ENCODE results near the gene CCHCR1. TPM values are rescaled to one million over a fixed set of nuclear protein-coding genes. Genes with fewer than 3 reads are reported as not detected.
A peak's percentile ranks its signal among the peaks of the same experiment; 100 is the strongest.

Gene CCHCR1
- total and polyA plus RNA-seq, 2 of the 13 experiments (the other 11 are each of a cell fraction or from before 2014, with no cell fraction given), result 14.6 to 28.2 TPM

DNA sequence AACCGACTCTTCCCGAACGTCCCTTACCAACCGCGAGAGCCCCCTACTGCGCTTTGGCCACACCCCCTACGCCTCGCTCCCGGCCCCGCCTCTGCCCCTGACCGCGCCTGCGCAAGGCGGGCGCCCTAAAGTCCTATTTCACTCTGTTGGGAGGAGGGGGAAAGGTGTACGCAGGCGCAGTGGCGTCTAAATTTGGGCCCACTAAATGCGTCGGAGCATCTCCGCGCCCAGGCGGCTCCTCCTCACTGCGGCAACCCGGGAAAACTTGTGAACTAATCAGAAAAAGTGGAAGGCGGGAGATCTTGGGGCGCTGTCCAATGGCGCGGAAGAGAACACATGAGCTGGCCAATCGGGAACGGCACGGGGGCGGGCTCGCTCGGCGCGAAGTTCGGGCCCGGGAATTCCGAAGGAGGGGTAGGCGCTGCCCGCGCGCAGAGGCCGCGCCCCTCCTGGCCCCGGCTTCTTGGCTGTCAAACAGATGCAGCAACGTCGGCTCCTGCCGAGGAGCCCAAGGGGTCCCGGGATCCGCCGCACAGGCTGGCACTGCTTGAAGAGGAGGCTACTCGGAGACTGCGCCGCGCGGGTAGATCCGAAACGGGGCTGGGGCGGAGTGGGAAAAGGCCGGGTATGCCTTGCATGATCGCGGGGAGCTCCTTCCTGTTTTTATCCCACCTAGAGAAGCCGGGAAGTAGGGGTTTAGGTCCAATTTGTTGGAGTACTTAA lies 699 bp upstream of the CCHCR1 start, which contains the start of gene TCF19 (continued):
- TF ChIP-seq, protein P1, sequence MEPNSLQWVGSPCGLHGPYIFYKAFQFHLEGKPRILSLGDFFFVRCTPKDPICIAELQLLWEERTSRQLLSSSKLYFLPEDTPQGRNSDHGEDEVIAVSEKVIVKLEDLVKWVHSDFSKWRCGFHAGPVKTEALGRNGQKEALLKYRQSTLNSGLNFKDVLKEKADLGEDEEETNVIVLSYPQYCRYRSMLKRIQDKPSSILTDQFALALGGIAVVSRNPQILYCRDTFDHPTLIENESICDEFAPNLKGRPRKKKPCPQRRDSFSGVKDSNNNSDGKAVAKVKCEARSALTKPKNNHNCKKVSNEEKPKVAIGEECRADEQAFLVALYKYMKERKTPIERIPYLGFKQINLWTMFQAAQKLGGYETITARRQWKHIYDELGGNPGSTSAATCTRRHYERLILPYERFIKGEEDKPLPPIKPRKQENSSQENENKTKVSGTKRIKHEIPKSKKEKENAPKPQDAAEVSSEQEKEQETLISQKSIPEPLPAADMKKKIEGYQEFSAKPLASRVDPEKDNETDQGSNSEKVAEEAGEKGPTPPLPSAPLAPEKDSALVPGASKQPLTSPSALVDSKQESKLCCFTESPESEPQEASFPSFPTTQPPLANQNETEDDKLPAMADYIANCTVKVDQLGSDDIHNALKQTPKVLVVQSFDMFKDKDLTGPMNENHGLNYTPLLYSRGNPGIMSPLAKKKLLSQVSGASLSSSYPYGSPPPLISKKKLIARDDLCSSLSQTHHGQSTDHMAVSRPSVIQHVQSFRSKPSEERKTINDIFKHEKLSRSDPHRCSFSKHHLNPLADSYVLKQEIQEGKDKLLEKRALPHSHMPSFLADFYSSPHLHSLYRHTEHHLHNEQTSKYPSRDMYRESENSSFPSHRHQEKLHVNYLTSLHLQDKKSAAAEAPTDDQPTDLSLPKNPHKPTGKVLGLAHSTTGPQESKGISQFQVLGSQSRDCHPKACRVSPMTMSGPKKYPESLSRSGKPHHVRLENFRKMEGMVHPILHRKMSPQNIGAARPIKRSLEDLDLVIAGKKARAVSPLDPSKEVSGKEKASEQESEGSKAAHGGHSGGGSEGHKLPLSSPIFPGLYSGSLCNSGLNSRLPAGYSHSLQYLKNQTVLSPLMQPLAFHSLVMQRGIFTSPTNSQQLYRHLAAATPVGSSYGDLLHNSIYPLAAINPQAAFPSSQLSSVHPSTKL (CRISPR knock-in tag; IDR thresholded peaks at IDR 0.05), result peak; percentile 45; the same call in 1 of the 2 replicates
- no peak for TF ChIP-seq RXRA (CRISPR knock-in tag; IDR thresholded peaks at IDR 0.05)
- TF ChIP-seq PITX1 (CRISPR knock-in tag; IDR thresholded peaks at IDR 0.05), result no peak; the same call in 1 of the 2 replicates
- peak; percentile 40; the same call in 1 of the 2 replicates for TF ChIP-seq KMT2B (CRISPR knock-in tag; IDR thresholded peaks at IDR 0.05)
- TF ChIP-seq, protein P2, sequence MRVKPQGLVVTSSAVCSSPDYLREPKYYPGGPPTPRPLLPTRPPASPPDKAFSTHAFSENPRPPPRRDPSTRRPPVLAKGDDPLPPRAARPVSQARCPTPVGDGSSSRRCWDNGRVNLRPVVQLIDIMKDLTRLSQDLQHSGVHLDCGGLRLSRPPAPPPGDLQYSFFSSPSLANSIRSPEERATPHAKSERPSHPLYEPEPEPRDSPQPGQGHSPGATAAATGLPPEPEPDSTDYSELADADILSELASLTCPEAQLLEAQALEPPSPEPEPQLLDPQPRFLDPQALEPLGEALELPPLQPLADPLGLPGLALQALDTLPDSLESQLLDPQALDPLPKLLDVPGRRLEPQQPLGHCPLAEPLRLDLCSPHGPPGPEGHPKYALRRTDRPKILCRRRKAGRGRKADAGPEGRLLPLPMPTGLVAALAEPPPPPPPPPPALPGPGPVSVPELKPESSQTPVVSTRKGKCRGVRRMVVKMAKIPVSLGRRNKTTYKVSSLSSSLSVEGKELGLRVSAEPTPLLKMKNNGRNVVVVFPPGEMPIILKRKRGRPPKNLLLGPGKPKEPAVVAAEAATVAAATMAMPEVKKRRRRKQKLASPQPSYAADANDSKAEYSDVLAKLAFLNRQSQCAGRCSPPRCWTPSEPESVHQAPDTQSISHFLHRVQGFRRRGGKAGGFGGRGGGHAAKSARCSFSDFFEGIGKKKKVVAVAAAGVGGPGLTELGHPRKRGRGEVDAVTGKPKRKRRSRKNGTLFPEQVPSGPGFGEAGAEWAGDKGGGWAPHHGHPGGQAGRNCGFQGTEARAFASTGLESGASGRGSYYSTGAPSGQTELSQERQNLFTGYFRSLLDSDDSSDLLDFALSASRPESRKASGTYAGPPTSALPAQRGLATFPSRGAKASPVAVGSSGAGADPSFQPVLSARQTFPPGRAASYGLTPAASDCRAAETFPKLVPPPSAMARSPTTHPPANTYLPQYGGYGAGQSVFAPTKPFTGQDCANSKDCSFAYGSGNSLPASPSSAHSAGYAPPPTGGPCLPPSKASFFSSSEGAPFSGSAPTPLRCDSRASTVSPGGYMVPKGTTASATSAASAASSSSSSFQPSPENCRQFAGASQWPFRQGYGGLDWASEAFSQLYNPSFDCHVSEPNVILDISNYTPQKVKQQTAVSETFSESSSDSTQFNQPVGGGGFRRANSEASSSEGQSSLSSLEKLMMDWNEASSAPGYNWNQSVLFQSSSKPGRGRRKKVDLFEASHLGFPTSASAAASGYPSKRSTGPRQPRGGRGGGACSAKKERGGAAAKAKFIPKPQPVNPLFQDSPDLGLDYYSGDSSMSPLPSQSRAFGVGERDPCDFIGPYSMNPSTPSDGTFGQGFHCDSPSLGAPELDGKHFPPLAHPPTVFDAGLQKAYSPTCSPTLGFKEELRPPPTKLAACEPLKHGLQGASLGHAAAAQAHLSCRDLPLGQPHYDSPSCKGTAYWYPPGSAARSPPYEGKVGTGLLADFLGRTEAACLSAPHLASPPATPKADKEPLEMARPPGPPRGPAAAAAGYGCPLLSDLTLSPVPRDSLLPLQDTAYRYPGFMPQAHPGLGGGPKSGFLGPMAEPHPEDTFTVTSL (CRISPR knock-in tag; IDR thresholded peaks at IDR 0.05; ENCODE audit: borderline replicate concordance), result no peak
- peak; percentile 80; the same call in 1 of the 2 replicates for TF ChIP-seq ZNF761 (CRISPR knock-in tag; conservative IDR thresholded peaks at IDR 0.05)
- no peak for TF ChIP-seq ZNF672 (CRISPR knock-in tag; IDR thresholded peaks at IDR 0.05)
- TF ChIP-seq ZNF772 (CRISPR knock-in tag; IDR thresholded peaks at IDR 0.05), result 0 out of 2 replicates have a peak, but pooled peaks have one; percentile 87
- TF ChIP-seq GATAD1 (CRISPR knock-in tag; IDR thresholded peaks at IDR 0.05), result peak; percentile 68
- TF ChIP-seq, protein P3, sequence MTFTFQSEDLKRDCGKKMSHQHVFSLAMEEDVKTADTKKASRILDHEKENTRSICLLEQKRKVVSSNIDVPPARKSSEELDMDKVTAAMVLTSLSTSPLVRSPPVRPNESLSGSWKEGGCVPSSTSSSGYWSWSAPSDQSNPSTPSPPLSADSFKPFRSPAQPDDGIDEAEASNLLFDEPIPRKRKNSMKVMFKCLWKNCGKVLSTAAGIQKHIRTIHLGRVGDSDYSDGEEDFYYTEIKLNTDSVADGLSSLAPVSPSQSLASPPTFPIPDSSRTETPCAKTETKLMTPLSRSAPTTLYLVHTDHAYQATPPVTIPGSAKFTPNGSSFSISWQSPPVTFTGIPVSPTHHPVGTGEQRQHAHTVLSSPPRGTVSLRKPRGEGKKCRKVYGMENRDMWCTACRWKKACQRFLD (CRISPR knock-in tag; IDR thresholded peaks at IDR 0.05; ENCODE audit: borderline replicate concordance), result peak; percentile 94; the same call in 1 of the 2 replicates
- TF ChIP-seq EP300 (IDR thresholded peaks at IDR 0.05; ENCODE audit: low read depth in 2 of 2, low read length in 2 of 2), result no peak
- TF ChIP-seq EP300 (CRISPR knock-in tag; IDR thresholded peaks at IDR 0.05; ENCODE audit: borderline replicate concordance), result no peak
- TF ChIP-seq, protein P4, sequence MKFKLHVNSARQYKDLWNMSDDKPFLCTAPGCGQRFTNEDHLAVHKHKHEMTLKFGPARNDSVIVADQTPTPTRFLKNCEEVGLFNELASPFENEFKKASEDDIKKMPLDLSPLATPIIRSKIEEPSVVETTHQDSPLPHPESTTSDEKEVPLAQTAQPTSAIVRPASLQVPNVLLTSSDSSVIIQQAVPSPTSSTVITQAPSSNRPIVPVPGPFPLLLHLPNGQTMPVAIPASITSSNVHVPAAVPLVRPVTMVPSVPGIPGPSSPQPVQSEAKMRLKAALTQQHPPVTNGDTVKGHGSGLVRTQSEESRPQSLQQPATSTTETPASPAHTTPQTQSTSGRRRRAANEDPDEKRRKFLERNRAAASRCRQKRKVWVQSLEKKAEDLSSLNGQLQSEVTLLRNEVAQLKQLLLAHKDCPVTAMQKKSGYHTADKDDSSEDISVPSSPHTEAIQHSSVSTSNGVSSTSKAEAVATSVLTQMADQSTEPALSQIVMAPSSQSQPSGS (CRISPR knock-in tag; IDR thresholded peaks at IDR 0.05), result 0 out of 2 replicates have a peak, but pooled peaks have one; percentile 25
- peak; percentile 99 for TF ChIP-seq SIN3A (IDR thresholded peaks at IDR 0.05; ENCODE audit: borderline replicate concordance, low read depth, low read length)
- TF ChIP-seq ZSCAN21 (CRISPR knock-in tag; IDR thresholded peaks at IDR 0.05; ENCODE audit: borderline replicate concordance), result peak; percentile 56; the same call in 1 of the 2 replicates
- TF ChIP-seq ZNF746 (CRISPR knock-in tag; IDR thresholded peaks at IDR 0.05), result no peak

Data from HepG2 (cell line).